ENCODE data around the gene ADRA2B. TPM values are rescaled to one million over a fixed set of nuclear protein-coding genes. Genes with fewer than 3 reads are reported as not detected.

The ADRA2B gene
- total RNA-seq, 1 donor from 2014 or later = 0.14 TPM

GRCh38 chr2:96154506-96155380, 38.4 kb upstream of the ADRA2B start:
- intact Hi-C loops (cut with DNase I) = no loop called here
- no peak for ATAC-seq

GRCh38 chr2:96153991-96154431, 37.6 kb upstream of the ADRA2B start:
- Histone ChIP-seq H3K4me1 (no peaks in the 10 kb centered on the region), H3K4me3 (no peak overlapping the region), H3K27me3 (no peaks in the 10 kb centered on the region), H3K27ac (no peak overlapping the region), H3K9me3 (no peaks in the 10 kb centered on the region), H3K36me3 (no peaks in the 10 kb centered on the region)
- no peak for TF ChIP-seq CTCF (IDR thresholded peaks at IDR 0.05)
- DNase-seq (peak; percentile 56), ATAC-seq (no peak)
- intact Hi-C loops (cut with DNase I) = no loop called here

More at GRCh38 chr2:96154506-96155380, 38.4 kb upstream of the ADRA2B start:
- no peaks in the 10 kb centered on the region for H3K9me3 ChIP-seq
- peak; percentile 56 for DNase-seq
- no peaks in the 10 kb centered on the region for H3K36me3 ChIP-seq
- H3K4me1 ChIP-seq = no peaks in the 10 kb centered on the region
- no peak for TF ChIP-seq CTCF (IDR thresholded peaks at IDR 0.05)
- no peaks in the 10 kb centered on the region for H3K27me3 ChIP-seq
- no peak overlapping the region for H3K4me3 ChIP-seq
- H3K27ac ChIP-seq = no peak overlapping the region

- TF ChIP-seq CTCF (IDR thresholded peaks at IDR 0.05) = no peak
- intact Hi-C loops (cut with DNase I) = no loop called here
- Histone ChIP-seq H3K4me3 (no peak overlapping the region), H3K27me3 (no peaks in the 10 kb centered on the region), H3K9me3 (no peaks in the 10 kb centered on the region), H3K4me1 (peaks cover 4% of the 10 kb centered on the region), H3K27ac (no peak overlapping the region), H3K36me3 (no peaks in the 10 kb centered on the region)
- DNase-seq = peak; percentile 46
- no peak for ATAC-seq
Observed at GRCh38 chr2:96153291-96153713, 36.9 kb upstream of the ADRA2B start.

GRCh38 chr2:96152304-96153161, 36.2 kb upstream of the ADRA2B start:
- no peaks in the 10 kb centered on the region for H3K27me3 ChIP-seq
- ATAC-seq (no peak), DNase-seq (peak; percentile 46)
- H3K4me1 ChIP-seq = peaks cover 10% of the 10 kb centered on the region
- H3K27ac ChIP-seq = no peak overlapping the region
- TF ChIP-seq CTCF (IDR thresholded peaks at IDR 0.05) = no peak
- no peaks in the 10 kb centered on the region for H3K9me3 ChIP-seq
- no peak overlapping the region for H3K4me3 ChIP-seq
- no peaks in the 10 kb centered on the region for H3K36me3 ChIP-seq
- intact Hi-C loops (cut with DNase I) = no loop called here

- DNase-seq = no peak
- H3K27ac ChIP-seq = no peak overlapping the region
- no peaks in the 10 kb centered on the region for H3K36me3 ChIP-seq
- no peaks in the 10 kb centered on the region for H3K9me3 ChIP-seq
- TF ChIP-seq CTCF (IDR thresholded peaks at IDR 0.05) = no peak
- H3K27me3 ChIP-seq = no peaks in the 10 kb centered on the region
- intact Hi-C loops (cut with DNase I) = no loop called here
- H3K4me1 ChIP-seq = peaks cover 10% of the 10 kb centered on the region
- no peak for ATAC-seq
- no peak overlapping the region for H3K4me3 ChIP-seq
Observed at GRCh38 chr2:96151595-96152303, 35.4 kb upstream of the ADRA2B start.

Measured in upper lobe of right lung (tissue), 1 donor.